Mesendoderm (in vitro differentiated cells): ENCODE results near the gene CDADC1.

ENCODE experiments used
- DNase-seq: peaks from one replicate; pipeline ENCODE4 v3.0.0; 2013
- H2AK5ac ChIP-seq: 2 replicates; pipeline ENCODE4 v1.6.1; 2013; ENCODE audit warnings: low read length, inconsistent platforms
- H2BK120ac ChIP-seq: 2 replicates; pipeline ENCODE4 v1.6.1; 2013; ENCODE audit warnings: low read depth, mild to moderate bottlenecking, low read length, moderate library complexity, mixed read lengths
- H2BK15ac ChIP-seq: replicated peaks from 2 replicates; pipeline ENCODE4 v1.6.1; 2013; ENCODE audit warnings: low read depth, mild to moderate bottlenecking, moderate library complexity
- H2BK5ac ChIP-seq: 2 replicates; pipeline ENCODE4 v1.6.1; 2013; ENCODE audit warnings: low read length, inconsistent platforms
- H3K18ac ChIP-seq: 2 replicates; pipeline ENCODE4 v1.6.1; 2013; ENCODE audit warnings: mild to moderate bottlenecking, low read length, mixed read lengths
- H3K23ac ChIP-seq: one replicate; pipeline ENCODE4 v1.6.1; 2013; ENCODE audit warnings: low read length
- H3K27ac ChIP-seq: 2 replicates; pipeline ENCODE4 v1.5.1; 2013; ENCODE audit warnings: low read depth, mild to moderate bottlenecking, inconsistent platforms, low read length, moderate library complexity
- H3K27me3 ChIP-seq: 2 replicates; pipeline ENCODE4 v1.6.1; 2013; ENCODE audit warnings: low read length, control low read depth, mild to moderate bottlenecking, inconsistent platforms; ENCODE audit not compliant: insufficient read depth, poor library complexity
- H3K36me3 ChIP-seq: 2 replicates; pipeline ENCODE4 v1.6.1; 2013; ENCODE audit warnings: low read length, inconsistent platforms; ENCODE audit not compliant: control insufficient read depth, insufficient read depth
- H3K4ac ChIP-seq: one replicate; pipeline ENCODE4 v1.6.1; 2013; ENCODE audit warnings: low read depth, mild to moderate bottlenecking, low read length, moderate library complexity
- H3K4me1 ChIP-seq: 2 replicates; pipeline ENCODE4 v1.6.1; 2013; ENCODE audit warnings: low read depth, low read length, inconsistent platforms; ENCODE audit not compliant: control insufficient read depth
- H3K4me2 ChIP-seq: 2 replicates; pipeline ENCODE4 v1.6.1; 2013; ENCODE audit warnings: low read length
- H3K4me3 ChIP-seq: 2 replicates; pipeline ENCODE4 v1.5.1; 2013; ENCODE audit warnings: mild to moderate bottlenecking, low read length
- H3K56ac ChIP-seq: one replicate; pipeline ENCODE4 v1.6.1; 2013; ENCODE audit warnings: low read length
- H3K79me1 ChIP-seq: 2 replicates; pipeline ENCODE4 v1.6.1; 2013; ENCODE audit warnings: low read length, inconsistent platforms
- H3K79me2 ChIP-seq: 2 replicates; pipeline ENCODE4 v1.6.1; 2013; ENCODE audit warnings: mild to moderate bottlenecking, low read length; ENCODE audit not compliant: control insufficient read depth, insufficient read depth
- H3K9ac ChIP-seq: 2 replicates; pipeline ENCODE4 v1.6.1; 2013; ENCODE audit warnings: low read length, inconsistent platforms
- H4K5ac ChIP-seq: one replicate; pipeline ENCODE4 v1.6.1; 2013; ENCODE audit warnings: low read length
- H4K8ac ChIP-seq: one replicate; pipeline ENCODE4 v1.6.1; 2013; ENCODE audit warnings: low read depth, mild to moderate bottlenecking, control low read depth, low read length, moderate library complexity
- WGBS: extraction: QIAGEN DNeasy Blood & Tissue Kit; methylation state at CpG from one replicate; pipeline ENCODE4 v1.1.7; 2013; ENCODE audit warnings: low lambda C conversion rate, missing lambda C conversion rate; ENCODE audit not compliant: insufficient coverage; ENCODE audit errors: extremely low coverage; 5-methylcytosine and 5-hydroxymethylcytosine counted together

Gene CDADC1

DNA sequence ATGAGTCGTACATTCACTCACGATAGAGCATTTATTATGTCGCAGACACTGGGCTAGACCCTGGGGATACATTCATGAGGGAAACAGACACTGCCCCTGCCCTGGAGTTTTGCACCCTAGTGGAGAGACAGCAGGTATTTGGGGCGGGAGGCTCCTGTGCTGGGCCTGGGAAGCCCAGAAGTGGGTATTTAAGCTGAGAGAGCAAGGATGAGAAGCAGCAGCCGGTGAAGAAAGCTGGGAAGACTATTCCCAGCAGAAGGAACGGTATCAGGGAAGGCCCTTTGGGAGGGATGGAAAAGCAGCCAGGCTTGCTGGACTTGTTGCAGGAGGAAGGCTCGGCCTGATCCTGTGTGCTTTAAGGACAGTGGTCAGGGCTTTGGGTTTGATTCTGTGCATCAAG, 54.5 kb downstream of the CDADC1 start:
- Histone ChIP-seq H2BK120ac (no peak overlapping the region), H3K18ac (no peak overlapping the region), H4K8ac (no peak overlapping the region), H2BK15ac (no peak overlapping the region), H3K56ac (no peak overlapping the region), H3K23ac (no peak overlapping the region), H3K9ac (no peak overlapping the region), H3K4ac (no peak overlapping the region), H2BK5ac (no peak overlapping the region), H3K27me3 (no peaks in the 10 kb centered on the region), H3K36me3 (no peaks in the 10 kb centered on the region), H3K79me1 (no peaks in the 10 kb centered on the region), H3K4me1 (no peaks in the 10 kb centered on the region), H4K5ac (no peak overlapping the region), H3K4me2 (no peak overlapping the region), H3K4me3 (no peak overlapping the region), H3K27ac (no peak overlapping the region), H2AK5ac (no peak overlapping the region), H3K79me2 (no peaks in the 10 kb centered on the region)
- DNase-seq = no peak
- no CpG with 5 or more reads among the region's 7 CpGs for WGBS

- Histone ChIP-seq H4K5ac (no peak overlapping the region), H3K79me1 (no peaks in the 10 kb centered on the region), H3K27me3 (no peaks in the 10 kb centered on the region), H3K79me2 (no peaks in the 10 kb centered on the region), H3K4me2 (no peak overlapping the region), H3K36me3 (no peaks in the 10 kb centered on the region), H3K18ac (no peak overlapping the region), H3K56ac (no peak overlapping the region), H3K9ac (no peak overlapping the region), H2BK120ac (no peak overlapping the region), H2AK5ac (no peak overlapping the region), H2BK5ac (no peak overlapping the region), H2BK15ac (no peak overlapping the region), H3K4me1 (no peaks in the 10 kb centered on the region), H3K4me3 (no peak overlapping the region), H4K8ac (no peak overlapping the region), H3K27ac (no peak overlapping the region), H3K4ac (no peak overlapping the region), H3K23ac (no peak overlapping the region)
- no CpG with 5 or more reads among the region's 9 CpGs for WGBS
- DNase-seq = no peak
Observed at GRCh38 chr13:49302817-49303216, 55.1 kb downstream of the CDADC1 start.

- H2AK5ac ChIP-seq = no peak overlapping the region
- no peaks in the 10 kb centered on the region for H3K27me3 ChIP-seq
- no peak overlapping the region for H4K5ac ChIP-seq
- no peaks in the 10 kb centered on the region for H3K4me1 ChIP-seq
- H3K79me1 ChIP-seq = no peaks in the 10 kb centered on the region
- no peak overlapping the region for H3K18ac ChIP-seq
- H3K79me2 ChIP-seq = no peaks in the 10 kb centered on the region
- no peak overlapping the region for H3K4ac ChIP-seq
- H3K27ac ChIP-seq = no peak overlapping the region
- no peak overlapping the region for H3K9ac ChIP-seq
- DNase-seq = no peak
- no peak overlapping the region for H3K23ac ChIP-seq
- H3K4me3 ChIP-seq = no peak overlapping the region
- no CpG with 5 or more reads among the region's 11 CpGs for WGBS
- H3K56ac ChIP-seq = no peak overlapping the region
- no peak overlapping the region for H2BK15ac ChIP-seq
- H4K8ac ChIP-seq = no peak overlapping the region
- H3K4me2 ChIP-seq = no peak overlapping the region
- H3K36me3 ChIP-seq = no peaks in the 10 kb centered on the region
- H2BK5ac ChIP-seq = no peak overlapping the region
- no peak overlapping the region for H2BK120ac ChIP-seq
Observed at GRCh38 chr13:49303533-49304252, 56.0 kb downstream of the CDADC1 start.

- Histone ChIP-seq H2BK15ac (no peak overlapping the region), H3K27ac (no peak overlapping the region), H3K79me1 (no peaks in the 10 kb centered on the region), H3K4ac (no peak overlapping the region), H4K8ac (no peak overlapping the region), H3K56ac (no peak overlapping the region), H2BK5ac (no peak overlapping the region), H3K23ac (no peak overlapping the region), H3K79me2 (no peaks in the 10 kb centered on the region), H3K36me3 (no peaks in the 10 kb centered on the region), H3K4me1 (no peaks in the 10 kb centered on the region), H3K4me3 (no peak overlapping the region), H3K4me2 (no peak overlapping the region), H3K27me3 (no peaks in the 10 kb centered on the region), H2AK5ac (no peak overlapping the region), H2BK120ac (no peak overlapping the region), H3K9ac (no peak overlapping the region), H4K5ac (no peak overlapping the region), H3K18ac (no peak overlapping the region)
- no peak for DNase-seq
- WGBS = no CpG with 5 or more reads among the region's 12 CpGs
Observed at GRCh38 chr13:49304356-49304755, 56.6 kb downstream of the CDADC1 start.

DNA sequence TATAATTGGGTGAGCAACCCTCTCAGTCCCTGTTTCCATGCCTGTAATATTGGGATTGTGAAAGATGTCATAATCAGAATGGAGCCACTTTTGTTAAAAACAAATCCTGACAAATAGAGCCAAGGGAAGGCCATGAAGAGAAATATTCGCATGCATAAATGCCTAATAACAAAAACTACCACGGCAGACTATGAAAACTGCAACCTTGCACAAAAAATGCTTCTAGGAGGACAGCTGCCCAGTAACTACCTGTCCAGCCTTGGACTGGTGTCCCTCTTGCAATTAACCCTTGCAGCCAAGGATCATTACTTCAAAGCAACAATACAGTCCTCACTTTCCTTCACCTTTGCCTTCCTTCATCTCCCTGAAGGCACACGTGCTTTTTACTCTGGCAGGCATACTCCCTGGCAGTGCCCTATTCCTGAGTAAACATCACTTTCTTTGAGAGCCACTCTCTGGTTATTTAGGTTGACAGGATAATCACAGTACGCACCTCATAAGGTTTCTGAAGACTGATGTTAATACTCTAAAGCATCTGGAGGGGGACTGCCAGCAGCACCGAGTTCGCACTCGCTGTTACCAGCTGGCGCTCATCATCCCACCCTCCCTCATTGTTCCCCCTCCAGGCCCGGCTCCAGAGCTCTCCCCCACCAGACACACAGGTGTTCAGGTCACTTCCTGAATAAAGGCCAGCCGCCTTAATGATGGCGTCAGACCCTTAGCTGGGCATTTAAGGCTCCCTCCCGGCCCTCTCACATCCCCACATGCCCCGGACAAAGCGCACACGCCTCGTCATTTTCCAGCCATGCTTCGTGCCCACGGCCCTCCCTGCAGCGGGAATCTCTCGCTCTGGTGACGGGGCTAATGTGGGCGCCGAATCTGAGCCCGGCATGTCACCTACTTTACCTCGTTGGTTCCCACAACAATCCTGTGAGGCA, 57.3 kb downstream of the CDADC1 start:
- no peak overlapping the region for H2BK5ac ChIP-seq
- no peaks in the 10 kb centered on the region for H3K4me1 ChIP-seq
- H2AK5ac ChIP-seq = no peak overlapping the region
- H3K4ac ChIP-seq = no peak overlapping the region
- no peak overlapping the region for H4K5ac ChIP-seq
- no peaks in the 10 kb centered on the region for H3K27me3 ChIP-seq
- H3K4me2 ChIP-seq = no peak overlapping the region
- DNase-seq = no peak
- H2BK120ac ChIP-seq = no peak overlapping the region
- no peaks in the 10 kb centered on the region for H3K79me1 ChIP-seq
- no peak overlapping the region for H3K18ac ChIP-seq
- no peak overlapping the region for H4K8ac ChIP-seq
- H3K27ac ChIP-seq = no peak overlapping the region
- H2BK15ac ChIP-seq = no peak overlapping the region
- no peaks in the 10 kb centered on the region for H3K79me2 ChIP-seq
- no peak overlapping the region for H3K9ac ChIP-seq
- H3K4me3 ChIP-seq = no peak overlapping the region
- H3K23ac ChIP-seq = no peak overlapping the region
- no CpG with 5 or more reads among the region's 25 CpGs for WGBS
- no peaks in the 10 kb centered on the region for H3K36me3 ChIP-seq
- no peak overlapping the region for H3K56ac ChIP-seq
